ENCODE data around the gene PPP1R3E.
"Not testable (repeated sequence)": the region's sequence is repeated elsewhere in the genome, so short reads cannot be mapped to it uniquely, and the experiment has no call there.

The PPP1R3E gene

GRCh38 chr14:23296012-23296777 lies 6.5 kb downstream of the PPP1R3E start:
- H3K4me3 ChIP-seq (ENCODE audit: insufficient read depth, low read depth, low read length, poor library complexity, severe bottlenecking): no peak overlapping the region
- no peaks in the 10 kb centered on the region for H3K27me3 ChIP-seq (replicated peaks; ENCODE audit: control insufficient read depth, insufficient read depth, low read length, poor library complexity, severe bottlenecking)
- no peak for DNase-seq
- peaks cover 19% of the 10 kb centered on the region for H3K4me1 ChIP-seq (ENCODE audit: control insufficient read depth, insufficient read depth, low read length, poor library complexity, severe bottlenecking)
- H3K36me3 ChIP-seq (ENCODE audit: control insufficient read depth, insufficient read depth, low read length): no peaks in the 10 kb centered on the region
- no peak overlapping the region for H3K27ac ChIP-seq (ENCODE audit: insufficient read depth, low read length, poor library complexity, severe bottlenecking)
- no peaks in the 10 kb centered on the region for H3K9me3 ChIP-seq (ENCODE audit: control insufficient read depth, low read length)

GRCh38 chr14:23294734-23295561 lies 7.7 kb downstream of the PPP1R3E start:
- Histone ChIP-seq H3K36me3 (ENCODE audit: control insufficient read depth, insufficient read depth, low read length) (no peaks in the 10 kb centered on the region), H3K27me3 (replicated peaks; ENCODE audit: control insufficient read depth, insufficient read depth, low read length, poor library complexity, severe bottlenecking) (no peaks in the 10 kb centered on the region), H3K27ac (ENCODE audit: insufficient read depth, low read length, poor library complexity, severe bottlenecking) (no peak overlapping the region), H3K4me1 (ENCODE audit: control insufficient read depth, insufficient read depth, low read length, poor library complexity, severe bottlenecking) (peaks cover 10% of the 10 kb centered on the region), H3K4me3 (ENCODE audit: insufficient read depth, low read depth, low read length, poor library complexity, severe bottlenecking) (no peak overlapping the region), H3K9me3 (ENCODE audit: control insufficient read depth, low read length) (no peaks in the 10 kb centered on the region)
- DNase-seq: peak; percentile 20 to 43 (median 27)

- H3K27ac ChIP-seq (ENCODE audit: insufficient read depth, low read length, poor library complexity, severe bottlenecking): peak overlapping the region; percentile 70
- no peaks in the 10 kb centered on the region for H3K36me3 ChIP-seq (ENCODE audit: control insufficient read depth, insufficient read depth, low read length)
- no peaks in the 10 kb centered on the region for H3K9me3 ChIP-seq (ENCODE audit: control insufficient read depth, low read length)
- H3K27me3 ChIP-seq (replicated peaks; ENCODE audit: control insufficient read depth, insufficient read depth, low read length, poor library complexity, severe bottlenecking): no peaks in the 10 kb centered on the region
- peak overlapping the region; percentile 81 for H3K4me3 ChIP-seq (ENCODE audit: insufficient read depth, low read depth, low read length, poor library complexity, severe bottlenecking)
- DNase-seq: no peak
- H3K4me1 ChIP-seq (ENCODE audit: control insufficient read depth, insufficient read depth, low read length, poor library complexity, severe bottlenecking): peaks cover 6% of the 10 kb centered on the region
Observed at GRCh38 chr14:23286902-23287479, 15.7 kb downstream of the PPP1R3E start.

- peak within 1 kb of the TSS; percentile 72 for H3K27ac ChIP-seq (ENCODE audit: insufficient read depth, low read length, poor library complexity, severe bottlenecking)
Observed at GRCh38 chr14:23286020-23286901, 16.4 kb downstream of the PPP1R3E start, which contains the start of gene HOMEZ. HOMEZ (minus strand) TSS chr14:23286132; CDS start chr14:23285952, 180 bp downstream.

GRCh38 chr14:23285530-23286019 lies 17.1 kb downstream of the PPP1R3E start:
- no peaks in the 10 kb centered on the region for H3K36me3 ChIP-seq (ENCODE audit: control insufficient read depth, insufficient read depth, low read length)
- peak overlapping the region; percentile 72 for H3K27ac ChIP-seq (ENCODE audit: insufficient read depth, low read length, poor library complexity, severe bottlenecking)
- peaks cover 6% of the 10 kb centered on the region for H3K4me1 ChIP-seq (ENCODE audit: control insufficient read depth, insufficient read depth, low read length, poor library complexity, severe bottlenecking)
- no peaks in the 10 kb centered on the region for H3K9me3 ChIP-seq (ENCODE audit: control insufficient read depth, low read length)
- no peaks in the 10 kb centered on the region for H3K27me3 ChIP-seq (replicated peaks; ENCODE audit: control insufficient read depth, insufficient read depth, low read length, poor library complexity, severe bottlenecking)
- no peak for DNase-seq
- peak overlapping the region; percentile 81 for H3K4me3 ChIP-seq (ENCODE audit: insufficient read depth, low read depth, low read length, poor library complexity, severe bottlenecking)

More at GRCh38 chr14:23286020-23286901, 16.4 kb downstream of the PPP1R3E start, which contains the start of gene HOMEZ:
- H3K4me3 ChIP-seq (ENCODE audit: insufficient read depth, low read depth, low read length, poor library complexity, severe bottlenecking): peak within 1 kb of the TSS; percentile 81
- no peaks in the 10 kb centered on the region for H3K9me3 ChIP-seq (ENCODE audit: control insufficient read depth, low read length)
- no peaks in the 10 kb centered on the region for H3K27me3 ChIP-seq (replicated peaks; ENCODE audit: control insufficient read depth, insufficient read depth, low read length, poor library complexity, severe bottlenecking)
- H3K36me3 ChIP-seq (ENCODE audit: control insufficient read depth, insufficient read depth, low read length): no peaks in the 10 kb centered on the region
- peaks cover 6% of the 10 kb centered on the region for H3K4me1 ChIP-seq (ENCODE audit: control insufficient read depth, insufficient read depth, low read length, poor library complexity, severe bottlenecking)
- peak; percentile 92 to 95 (median 95) for DNase-seq

- Histone ChIP-seq H3K36me3 (ENCODE audit: control insufficient read depth, insufficient read depth, low read length) (no peaks in the 10 kb centered on the region), H3K27ac (ENCODE audit: insufficient read depth, low read length, poor library complexity, severe bottlenecking) (peak overlapping the region; percentile 72), H3K9me3 (ENCODE audit: control insufficient read depth, low read length) (no peaks in the 10 kb centered on the region), H3K4me1 (ENCODE audit: control insufficient read depth, insufficient read depth, low read length, poor library complexity, severe bottlenecking) (peaks cover 6% of the 10 kb centered on the region), H3K4me3 (ENCODE audit: insufficient read depth, low read depth, low read length, poor library complexity, severe bottlenecking) (peak overlapping the region; percentile 81), H3K27me3 (replicated peaks; ENCODE audit: control insufficient read depth, insufficient read depth, low read length, poor library complexity, severe bottlenecking) (no peaks in the 10 kb centered on the region)
- DNase-seq: no peak
Observed at GRCh38 chr14:23284654-23285529, 17.8 kb downstream of the PPP1R3E start.

GRCh38 chr14:23281247-23281646 lies 21.4 kb downstream of the PPP1R3E start:
- Histone ChIP-seq H3K4me3 (ENCODE audit: insufficient read depth, low read depth, low read length, poor library complexity, severe bottlenecking) (no peak overlapping the region), H3K36me3 (ENCODE audit: control insufficient read depth, insufficient read depth, low read length) (peaks cover 5% of the 10 kb centered on the region), H3K9me3 (ENCODE audit: control insufficient read depth, low read length) (no peaks in the 10 kb centered on the region), H3K27me3 (replicated peaks; ENCODE audit: control insufficient read depth, insufficient read depth, low read length, poor library complexity, severe bottlenecking) (no peaks in the 10 kb centered on the region), H3K4me1 (ENCODE audit: control insufficient read depth, insufficient read depth, low read length, poor library complexity, severe bottlenecking) (no peaks in the 10 kb centered on the region), H3K27ac (ENCODE audit: insufficient read depth, low read length, poor library complexity, severe bottlenecking) (no peak overlapping the region)
- no peak for DNase-seq

- not testable (repeated sequence) for H3K4me3 ChIP-seq (ENCODE audit: insufficient read depth, low read depth, low read length, poor library complexity, severe bottlenecking); H3K4me1 ChIP-seq (ENCODE audit: control insufficient read depth, insufficient read depth, low read length, poor library complexity, severe bottlenecking); H3K9me3 ChIP-seq (ENCODE audit: control insufficient read depth, low read length); H3K27ac ChIP-seq (ENCODE audit: insufficient read depth, low read length, poor library complexity, severe bottlenecking); H3K27me3 ChIP-seq (replicated peaks; ENCODE audit: control insufficient read depth, insufficient read depth, low read length, poor library complexity, severe bottlenecking); DNase-seq; H3K36me3 ChIP-seq (ENCODE audit: control insufficient read depth, insufficient read depth, low read length)
Observed at GRCh38 chr14:23277928-23278327, 24.7 kb downstream of the PPP1R3E start.

All from effector memory CD4-positive, alpha-beta T cell (primary cell).